AG04449 (cell line): ENCODE measurements around the gene NSFL1C.
A peak's percentile ranks its signal among the peaks of the same experiment; 100 is the strongest.

Experiments
- CTCF ChIA-PET: fragments of 350-600 bp; formaldehyde crosslinking; extraction: SDS; loops from one replicate; lab custom pipeline; 2021; ENCODE audit warnings: antibody characterized with exemption; lab: Yijun Ruan, JAX
- POLR2A ChIA-PET: fragments of 400-600, 350-600 bp; formaldehyde crosslinking; extraction: SDS; loops from one replicate; lab custom pipeline; 2020; ENCODE audit warnings: antibody characterized with exemption, inconsistent platforms; lab: Yijun Ruan, JAX
- DNase-seq: peaks from one replicate; pipeline ENCODE4 v3.0.0-alpha.2; 2010; ENCODE audit warnings: low read depth, low spot score
- H3K4me3 ChIP-seq: 2 replicates; pipeline ENCODE4 v1.5.1; 2011; ENCODE audit warnings: low read depth, mild to moderate bottlenecking, control low read depth, low read length
- CTCF ChIP-seq: IDR thresholded peaks from one replicate; pipeline ENCODE4 v1.5.1; 2011; ENCODE audit warnings: mild to moderate bottlenecking, moderate library complexity, low read length, control low read depth, inconsistent platforms; ENCODE audit not compliant: insufficient read depth; ENCODE audit errors: missing control alignments

The NSFL1C gene

GRCh38 chr20:1471242-1471641 is 4.6 kb upstream of the NSFL1C start:
- no peak overlapping the region for H3K4me3 ChIP-seq
- POLR2A ChIA-PET, result no interaction called here
- DNase-seq, result no peak
- CTCF ChIA-PET, result interaction anchor here (1.0 kb wide), 1 partner anchor 31 kb away, joined by 3 read pairs; no protein-coding TSS in a partner anchor
- TF ChIP-seq CTCF, result no peak

- DNase-seq, result peak; percentile 99
- CTCF ChIA-PET, result interaction anchor here (2.2 to 5.4 kb wide), 6 partner anchors 16 to 257 kb away, joined by 6 to 120 read pairs (median 42); no protein-coding TSS in a partner anchor
Measured at GRCh38 chr20:1469925-1470571, 3.4 kb upstream of the NSFL1C start.

GRCh38 chr20:1469306-1469905 is 2.8 kb upstream of the NSFL1C start:
- ChIA-PET POLR2A (no interaction called here), CTCF (interaction anchor here (0.7 to 5.4 kb wide), 10 partner anchors 15 to 256 kb away, joined by 3 to 120 read pairs (median 13); no protein-coding TSS in a partner anchor)
- H3K4me3 ChIP-seq, result no peak overlapping the region
- no peak for DNase-seq
- TF ChIP-seq CTCF, result no peak

More at GRCh38 chr20:1469925-1470571, 3.4 kb upstream of the NSFL1C start:
- POLR2A ChIA-PET, result no interaction called here
- peak; percentile 85 for TF ChIP-seq CTCF
- no peak overlapping the region; the same call in 1 of the 2 replicates for H3K4me3 ChIP-seq

- CTCF ChIA-PET, result interaction anchor here (0.6 to 5.4 kb wide), 26 partner anchors 9 to 355 kb away, joined by 3 to 120 read pairs (median 6); partner anchors contain the start of gene PSMF1
- POLR2A ChIA-PET, result no interaction called here
- no peak for DNase-seq
- no peak overlapping the region for H3K4me3 ChIP-seq
- no peak for TF ChIP-seq CTCF
Measured at GRCh38 chr20:1468117-1468624, 1.5 kb upstream of the NSFL1C start.

- no peak overlapping the region for H3K4me3 ChIP-seq
- no peak for DNase-seq
- POLR2A ChIA-PET, result no interaction called here
- TF ChIP-seq CTCF, result no peak
- CTCF ChIA-PET, result interaction anchor here (0.6 to 5.4 kb wide), 34 partner anchors 9 to 354 kb away, joined by 3 to 120 read pairs (median 5); partner anchors contain the start of gene PSMF1
Measured at GRCh38 chr20:1467355-1468116, 887 bp upstream of the NSFL1C start.
